GM23338 (cell line): ENCODE measurements around the gene PLCL1. TPM values are rescaled to one million over a fixed set of nuclear protein-coding genes. Genes with fewer than 3 reads are reported as not detected.

Experiments used
- ATAC-seq: fragments of 200-7000 bp; cut with Tn5 transposase; 3 replicates; pipeline ENCODE4 v1.9.1; 2020
- DNase-seq: peaks from one replicate; pipeline ENCODE4 v3.0.0-alpha.2; 2015; ENCODE audit warnings: low spot score
- H2AFZ ChIP-seq: fragments of 200-600 bp; sonication (generic); 2 replicates; pipeline ENCODE4 v1.8.0; 2016; ENCODE audit warnings: antibody characterized with exemption, mild to moderate bottlenecking, moderate library complexity
- H3F3A ChIP-seq: fragments of 200-600 bp; sonication (generic); replicated peaks from 2 replicates; pipeline ENCODE4 v1.8.0; 2017; ENCODE audit warnings: antibody characterized with exemption, mixed run types, low read depth
- H3K27ac ChIP-seq: fragments of 200-600 bp; sonication (generic); 2 replicates; pipeline ENCODE4 v1.6.1; 2016; ENCODE audit warnings: low read depth
- H3K27me3 ChIP-seq: fragments of 200-600 bp; sonication (generic); 2 replicates; pipeline ENCODE4 v1.8.0; 2016; ENCODE audit warnings: mild to moderate bottlenecking, mixed run types, moderate library complexity; ENCODE audit not compliant: insufficient read depth
- H3K36me3 ChIP-seq: fragments of 200-600 bp; sonication (generic); 2 replicates; pipeline ENCODE4 v1.8.0; 2016; ENCODE audit warnings: mild to moderate bottlenecking; ENCODE audit not compliant: insufficient read depth
- H3K4me1 ChIP-seq: fragments of 200-600 bp; sonication (generic); 2 replicates; pipeline ENCODE4 v1.8.0; 2016; ENCODE audit warnings: mild to moderate bottlenecking, moderate library complexity; ENCODE audit not compliant: insufficient read depth
- H3K4me2 ChIP-seq: fragments of 200-600 bp; sonication (generic); 2 replicates; pipeline ENCODE4 v1.7.1; 2017; ENCODE audit warnings: mixed run types
- H3K4me3 ChIP-seq: fragments of 200-600 bp; sonication (generic); 2 replicates; pipeline ENCODE4 v1.6.1; 2016; ENCODE audit warnings: mixed run types
- H3K79me2 ChIP-seq: fragments of 200-600 bp; sonication (generic); replicated peaks from 2 replicates; pipeline ENCODE4 v1.8.0; 2017; ENCODE audit warnings: mild to moderate bottlenecking; ENCODE audit not compliant: insufficient read depth
- H3K9me2 ChIP-seq: fragments of 200-600 bp; sonication (generic); 2 replicates; pipeline ENCODE4 v1.8.0; 2017; ENCODE audit not compliant: insufficient read depth
- H4K20me1 ChIP-seq: fragments of 200-600 bp; sonication (generic); replicated peaks from 2 replicates; pipeline ENCODE4 v1.8.0; 2017; ENCODE audit warnings: mild to moderate bottlenecking; ENCODE audit not compliant: insufficient read depth
- H3K27ac Mint-ChIP-seq: 2 replicates; pipeline ENCODE4 v1.8.0; 2020; ENCODE audit warnings: inconsistent platforms, mild to moderate bottlenecking, moderate library complexity, mixed read lengths
- H3K27me3 Mint-ChIP-seq: 3 replicates; pipeline ENCODE4 v1.8.0; 2022; ENCODE audit warnings: low read depth, mild to moderate bottlenecking, moderate library complexity, mixed read lengths, inconsistent platforms; ENCODE audit not compliant: insufficient read depth, poor library complexity
- H3K36me3 Mint-ChIP-seq: 3 replicates; pipeline ENCODE4 v1.8.0; 2021; ENCODE audit warnings: low read depth, mild to moderate bottlenecking, inconsistent platforms, moderate library complexity, mixed read lengths
- H3K4me1 Mint-ChIP-seq: 3 replicates; pipeline ENCODE4 v1.8.0; 2020; ENCODE audit warnings: mild to moderate bottlenecking, inconsistent platforms, mixed read lengths
- H3K4me3 Mint-ChIP-seq: 3 replicates; pipeline ENCODE4 v1.8.0; 2021; ENCODE audit warnings: moderate library complexity, mild to moderate bottlenecking, inconsistent platforms, mixed read lengths
- H3K9me3 Mint-ChIP-seq: 3 replicates; pipeline ENCODE4 v1.8.0; 2020; ENCODE audit warnings: moderate library complexity, mild to moderate bottlenecking, inconsistent platforms, mixed read lengths
- CREB1 ChIP-seq: fragments of 250-450 bp; sonication (Bioruptor Pico); IDR thresholded peaks from 2 replicates; pipeline ENCODE4 v1.5.0; 2020; ENCODE audit warnings: low read depth, mild to moderate bottlenecking, moderate library complexity
- EZH2 ChIP-seq: fragments of 200-600 bp; sonication (generic); IDR thresholded peaks from one replicate; pipeline ENCODE4 v1.8.0; 2017; ENCODE audit warnings: antibody characterized with exemption, mild to moderate bottlenecking, low read depth; ENCODE audit not compliant: unreplicated experiment
- EZH2phosphoT487 ChIP-seq: fragments of 200-600 bp; sonication (generic); IDR thresholded peaks from one replicate; pipeline ENCODE4 v1.8.1; 2018; ENCODE audit warnings: antibody characterized with exemption; ENCODE audit not compliant: unreplicated experiment
- JUNB ChIP-seq: IDR thresholded peaks from one replicate; pipeline ENCODE4 v1.6.1; 2016; ENCODE audit warnings: antibody characterized with exemption; ENCODE audit not compliant: unreplicated experiment
- NANOG ChIP-seq: IDR thresholded peaks from 2 replicates; pipeline ENCODE4 v1.6.1; 2016; ENCODE audit warnings: antibody characterized with exemption, borderline replicate concordance
- POLR2AphosphoS5 ChIP-seq: IDR thresholded peaks from 2 replicates; pipeline ENCODE4 v1.6.1; 2016; ENCODE audit warnings: antibody characterized with exemption, low read depth
- STAT1 ChIP-seq: IDR thresholded peaks from one replicate; pipeline ENCODE4 v1.6.1; 2016; ENCODE audit warnings: antibody characterized with exemption; ENCODE audit not compliant: unreplicated experiment
- ZNF114 ChIP-seq: fragments of 250-450 bp; sonication (Bioruptor Pico); IDR thresholded peaks from 2 replicates; pipeline ENCODE4 v1.5.0; 2020; ENCODE audit warnings: mild to moderate bottlenecking, moderate library complexity
- ZNF331 ChIP-seq: fragments of 250-450 bp; sonication (Bioruptor Pico); IDR thresholded peaks from 2 replicates; pipeline ENCODE4 v1.5.0; 2020; ENCODE audit warnings: low read depth, mild to moderate bottlenecking, moderate library complexity
- polyA plus RNA-seq: library from polyadenylated mRNA; unstranded; fragments of >200 nt; fragmentation: Nextera tagmentation; extraction: Ambion mirVana; gene quantifications from 2 replicates; pipeline ENCODE4 v1.2.1, GENCODE V29; 2016
- total RNA-seq: library from RNA; depleted of rRNA; stranded (reverse); fragments of >200 nt; shearing (Covaris generic); gene quantifications from 2 replicates; pipeline ENCODE4 v1.2.3, GENCODE V29; 2014
- TF ChIP-seq, protein P1 (sequence below): fragments of 250-450 bp; sonication (Bioruptor Pico); IDR thresholded peaks from 2 replicates; pipeline ENCODE4 v1.5.0; 2020; ENCODE audit warnings: mild to moderate bottlenecking, moderate library complexity
- TF ChIP-seq, protein P2 (sequence below): IDR thresholded peaks from 2 replicates; pipeline ENCODE4 v1.6.1; 2016; ENCODE audit warnings: antibody characterized with exemption
- TF ChIP-seq, protein P3 (sequence below), 2 experiments: fragments of 200-600 bp in 1 of 2; sonication (generic) in 1 of 2; conservative IDR thresholded peaks; 2 replicates each; pipeline versions ENCODE4 v1.5.1 to v1.6.1; 2016 to 2017; ENCODE audit warnings: antibody characterized with exemption in 2 of 2, low read depth in 2 of 2, mild to moderate bottlenecking in 2 of 2, moderate library complexity in 1 of 2

Gene PLCL1
- total and polyA plus RNA-seq, 2 experiments from 2014 or later = not detected

DNA sequence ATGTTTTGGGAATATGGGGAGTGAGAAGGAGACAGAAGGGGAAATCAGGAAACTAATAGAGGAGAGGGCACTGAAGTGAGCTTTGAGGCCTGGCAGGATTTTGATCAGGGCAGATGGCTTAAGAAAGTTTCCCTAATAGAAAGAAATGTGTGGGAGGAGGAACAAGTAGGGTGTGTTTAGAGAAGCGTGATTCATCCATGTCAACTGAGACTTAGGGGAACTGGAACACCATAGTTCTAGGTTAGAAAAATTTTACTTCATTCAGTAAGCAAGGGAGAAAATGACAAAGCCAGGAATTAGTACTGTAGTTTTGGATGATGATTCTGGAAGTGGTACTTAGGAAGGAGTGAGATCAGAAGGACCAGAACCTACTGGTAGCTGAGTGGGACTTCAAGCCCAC lies 296.0 kb downstream of the PLCL1 start:
- Histone ChIP-seq H3K4me1 (peaks cover 9% of the 10 kb centered on the region; the same call in 1 of the 2 replicates), H3K4me2 (no peak overlapping the region), H3K27ac (no peak overlapping the region), H4K20me1 (no peaks in the 10 kb centered on the region), H3K4me3 (no peak overlapping the region), H3K79me2 (no peaks in the 10 kb centered on the region), H3F3A (no peaks in the 10 kb centered on the region), H3K27me3 (no peaks in the 10 kb centered on the region), H3K9me2 (0 out of 2 replicates have a peak, but pooled peaks cover 5% of the 10 kb centered on the region), H2AFZ (no peak overlapping the region), H3K36me3 (no peaks in the 10 kb centered on the region)
- DNase-seq (no peak), ATAC-seq (no peak)
- Mint-ChIP-seq H3K27ac (no peak overlapping the region), H3K4me1 (peaks cover 3% of the 10 kb centered on the region; the same call in 1 of the 3 replicates), H3K9me3 (no peaks in the 10 kb centered on the region), H3K36me3 (no peaks in the 10 kb centered on the region), H3K27me3 (no peaks in the 10 kb centered on the region), H3K4me3 (no peak overlapping the region)
- TF ChIP-seq NANOG (no peak), STAT1 (no peak), EZH2 (no peak)

DNA sequence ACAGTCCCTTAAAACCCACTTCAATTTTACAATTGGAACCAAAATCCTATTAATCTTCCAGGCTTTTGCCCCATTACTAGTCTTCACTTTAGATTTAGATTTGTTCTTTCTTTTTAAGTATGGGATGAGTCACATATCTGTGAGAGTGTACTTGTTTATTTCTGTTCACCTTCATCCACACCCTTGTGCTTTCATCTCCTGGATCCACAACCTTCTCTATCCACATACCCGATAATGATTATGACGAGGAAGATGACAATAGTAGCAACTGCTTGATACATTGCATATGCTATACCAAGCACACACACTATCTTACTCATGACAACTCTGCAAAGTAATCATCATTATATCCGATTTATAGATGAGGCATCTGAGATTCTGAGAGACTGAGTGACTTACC lies 297.3 kb downstream of the PLCL1 start:
- H3K27me3 Mint-ChIP-seq = no peaks in the 10 kb centered on the region
- DNase-seq (no peak), ATAC-seq (no peak)
- no peak overlapping the region for H3K4me3 Mint-ChIP-seq
- no peak overlapping the region for H3K27ac ChIP-seq
- no peaks in the 10 kb centered on the region for H3K79me2 ChIP-seq
- H2AFZ ChIP-seq = no peak overlapping the region
- peaks cover 3% of the 10 kb centered on the region; the same call in 1 of the 3 replicates for H3K4me1 Mint-ChIP-seq
- no peaks in the 10 kb centered on the region for H3K27me3 ChIP-seq
- H3K9me2 ChIP-seq = 0 out of 2 replicates have a peak, but pooled peaks cover 5% of the 10 kb centered on the region
- no peaks in the 10 kb centered on the region for H3K36me3 Mint-ChIP-seq
- no peak overlapping the region for H3K27ac Mint-ChIP-seq
- H3K4me3 ChIP-seq = no peak overlapping the region
- H3K4me1 ChIP-seq = peaks cover 9% of the 10 kb centered on the region; the same call in 1 of the 2 replicates
- no peaks in the 10 kb centered on the region for H4K20me1 ChIP-seq
- H3K4me2 ChIP-seq = no peak overlapping the region
- H3K9me3 Mint-ChIP-seq = no peaks in the 10 kb centered on the region
- H3F3A ChIP-seq = no peaks in the 10 kb centered on the region
- no peaks in the 10 kb centered on the region for H3K36me3 ChIP-seq
- no peak for TF ChIP-seq ZNF114 (CRISPR knock-in tag)
- TF ChIP-seq EZH2phosphoT487 = no peak
- no peak for TF ChIP-seq POLR2AphosphoS5
- TF ChIP-seq STAT1 = no peak
- TF ChIP-seq, protein P1, sequence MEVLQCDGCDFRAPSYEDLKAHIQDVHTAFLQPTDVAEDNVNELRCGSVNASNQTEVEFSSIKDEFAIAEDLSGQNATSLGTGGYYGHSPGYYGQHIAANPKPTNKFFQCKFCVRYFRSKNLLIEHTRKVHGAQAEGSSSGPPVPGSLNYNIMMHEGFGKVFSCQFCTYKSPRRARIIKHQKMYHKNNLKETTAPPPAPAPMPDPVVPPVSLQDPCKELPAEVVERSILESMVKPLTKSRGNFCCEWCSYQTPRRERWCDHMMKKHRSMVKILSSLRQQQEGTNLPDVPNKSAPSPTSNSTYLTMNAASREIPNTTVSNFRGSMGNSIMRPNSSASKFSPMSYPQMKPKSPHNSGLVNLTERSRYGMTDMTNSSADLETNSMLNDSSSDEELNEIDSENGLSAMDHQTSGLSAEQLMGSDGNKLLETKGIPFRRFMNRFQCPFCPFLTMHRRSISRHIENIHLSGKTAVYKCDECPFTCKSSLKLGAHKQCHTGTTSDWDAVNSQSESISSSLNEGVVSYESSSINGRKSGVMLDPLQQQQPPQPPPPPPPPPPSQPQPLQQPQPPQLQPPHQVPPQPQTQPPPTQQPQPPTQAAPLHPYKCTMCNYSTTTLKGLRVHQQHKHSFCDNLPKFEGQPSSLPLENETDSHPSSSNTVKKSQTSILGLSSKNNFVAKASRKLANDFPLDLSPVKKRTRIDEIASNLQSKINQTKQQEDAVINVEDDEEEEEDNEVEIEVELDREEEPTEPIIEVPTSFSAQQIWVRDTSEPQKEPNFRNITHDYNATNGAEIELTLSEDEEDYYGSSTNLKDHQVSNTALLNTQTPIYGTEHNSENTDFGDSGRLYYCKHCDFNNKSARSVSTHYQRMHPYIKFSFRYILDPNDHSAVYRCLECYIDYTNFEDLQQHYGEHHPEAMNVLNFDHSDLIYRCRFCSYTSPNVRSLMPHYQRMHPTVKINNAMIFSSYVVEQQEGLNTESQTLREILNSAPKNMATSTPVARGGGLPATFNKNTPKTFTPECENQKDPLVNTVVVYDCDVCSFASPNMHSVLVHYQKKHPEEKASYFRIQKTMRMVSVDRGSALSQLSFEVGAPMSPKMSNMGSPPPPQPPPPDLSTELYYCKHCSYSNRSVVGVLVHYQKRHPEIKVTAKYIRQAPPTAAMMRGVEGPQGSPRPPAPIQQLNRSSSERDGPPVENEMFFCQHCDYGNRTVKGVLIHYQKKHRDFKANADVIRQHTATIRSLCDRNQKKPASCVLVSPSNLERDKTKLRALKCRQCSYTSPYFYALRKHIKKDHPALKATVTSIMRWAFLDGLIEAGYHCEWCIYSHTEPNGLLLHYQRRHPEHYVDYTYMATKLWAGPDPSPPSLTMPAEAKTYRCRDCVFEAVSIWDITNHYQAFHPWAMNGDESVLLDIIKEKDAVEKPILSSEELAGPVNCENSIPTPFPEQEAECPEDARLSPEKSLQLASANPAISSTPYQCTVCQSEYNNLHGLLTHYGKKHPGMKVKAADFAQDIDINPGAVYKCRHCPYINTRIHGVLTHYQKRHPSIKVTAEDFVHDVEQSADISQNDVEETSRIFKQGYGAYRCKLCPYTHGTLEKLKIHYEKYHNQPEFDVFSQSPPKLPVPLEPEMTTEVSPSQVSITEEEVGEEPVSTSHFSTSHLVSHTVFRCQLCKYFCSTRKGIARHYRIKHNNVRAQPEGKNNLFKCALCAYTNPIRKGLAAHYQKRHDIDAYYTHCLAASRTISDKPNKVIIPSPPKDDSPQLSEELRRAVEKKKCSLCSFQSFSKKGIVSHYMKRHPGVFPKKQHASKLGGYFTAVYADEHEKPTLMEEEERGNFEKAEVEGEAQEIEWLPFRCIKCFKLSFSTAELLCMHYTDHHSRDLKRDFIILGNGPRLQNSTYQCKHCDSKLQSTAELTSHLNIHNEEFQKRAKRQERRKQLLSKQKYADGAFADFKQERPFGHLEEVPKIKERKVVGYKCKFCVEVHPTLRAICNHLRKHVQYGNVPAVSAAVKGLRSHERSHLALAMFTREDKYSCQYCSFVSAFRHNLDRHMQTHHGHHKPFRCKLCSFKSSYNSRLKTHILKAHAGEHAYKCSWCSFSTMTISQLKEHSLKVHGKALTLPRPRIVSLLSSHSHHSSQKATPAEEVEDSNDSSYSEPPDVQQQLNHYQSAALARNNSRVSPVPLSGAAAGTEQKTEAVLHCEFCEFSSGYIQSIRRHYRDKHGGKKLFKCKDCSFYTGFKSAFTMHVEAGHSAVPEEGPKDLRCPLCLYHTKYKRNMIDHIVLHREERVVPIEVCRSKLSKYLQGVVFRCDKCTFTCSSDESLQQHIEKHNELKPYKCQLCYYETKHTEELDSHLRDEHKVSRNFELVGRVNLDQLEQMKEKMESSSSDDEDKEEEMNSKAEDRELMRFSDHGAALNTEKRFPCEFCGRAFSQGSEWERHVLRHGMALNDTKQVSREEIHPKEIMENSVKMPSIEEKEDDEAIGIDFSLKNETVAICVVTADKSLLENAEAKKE (CRISPR knock-in tag) = no peak
- TF ChIP-seq CREB1 (CRISPR knock-in tag) = no peak
- TF ChIP-seq ZNF331 (CRISPR knock-in tag) = no peak
- TF ChIP-seq NANOG = no peak
- TF ChIP-seq, protein P2, sequence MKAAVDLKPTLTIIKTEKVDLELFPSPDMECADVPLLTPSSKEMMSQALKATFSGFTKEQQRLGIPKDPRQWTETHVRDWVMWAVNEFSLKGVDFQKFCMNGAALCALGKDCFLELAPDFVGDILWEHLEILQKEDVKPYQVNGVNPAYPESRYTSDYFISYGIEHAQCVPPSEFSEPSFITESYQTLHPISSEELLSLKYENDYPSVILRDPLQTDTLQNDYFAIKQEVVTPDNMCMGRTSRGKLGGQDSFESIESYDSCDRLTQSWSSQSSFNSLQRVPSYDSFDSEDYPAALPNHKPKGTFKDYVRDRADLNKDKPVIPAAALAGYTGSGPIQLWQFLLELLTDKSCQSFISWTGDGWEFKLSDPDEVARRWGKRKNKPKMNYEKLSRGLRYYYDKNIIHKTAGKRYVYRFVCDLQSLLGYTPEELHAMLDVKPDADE = no peak
- no peak for TF ChIP-seq JUNB
- no peak for TF ChIP-seq EZH2
- TF ChIP-seq, protein P3, sequence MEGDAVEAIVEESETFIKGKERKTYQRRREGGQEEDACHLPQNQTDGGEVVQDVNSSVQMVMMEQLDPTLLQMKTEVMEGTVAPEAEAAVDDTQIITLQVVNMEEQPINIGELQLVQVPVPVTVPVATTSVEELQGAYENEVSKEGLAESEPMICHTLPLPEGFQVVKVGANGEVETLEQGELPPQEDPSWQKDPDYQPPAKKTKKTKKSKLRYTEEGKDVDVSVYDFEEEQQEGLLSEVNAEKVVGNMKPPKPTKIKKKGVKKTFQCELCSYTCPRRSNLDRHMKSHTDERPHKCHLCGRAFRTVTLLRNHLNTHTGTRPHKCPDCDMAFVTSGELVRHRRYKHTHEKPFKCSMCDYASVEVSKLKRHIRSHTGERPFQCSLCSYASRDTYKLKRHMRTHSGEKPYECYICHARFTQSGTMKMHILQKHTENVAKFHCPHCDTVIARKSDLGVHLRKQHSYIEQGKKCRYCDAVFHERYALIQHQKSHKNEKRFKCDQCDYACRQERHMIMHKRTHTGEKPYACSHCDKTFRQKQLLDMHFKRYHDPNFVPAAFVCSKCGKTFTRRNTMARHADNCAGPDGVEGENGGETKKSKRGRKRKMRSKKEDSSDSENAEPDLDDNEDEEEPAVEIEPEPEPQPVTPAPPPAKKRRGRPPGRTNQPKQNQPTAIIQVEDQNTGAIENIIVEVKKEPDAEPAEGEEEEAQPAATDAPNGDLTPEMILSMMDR (conservative IDR thresholded peaks at IDR 0.05; ENCODE audit: low read depth in 2 of 2) = no peak
